Naive thymus-derived CD8-positive, alpha-beta T cell (primary cell): ENCODE measurements around the gene RASA3. TPM values are rescaled to one million over a fixed set of nuclear protein-coding genes. Genes with fewer than 3 reads are reported as not detected.
A peak's percentile ranks its signal among the peaks of the same experiment; 100 is the strongest.
"Not testable (repeated sequence)": the region's sequence is repeated elsewhere in the genome, so short reads cannot be mapped to it uniquely, and the experiment has no call there.

Source experiments
- ATAC-seq, 2 donors: fragments of 150-1000 bp; cut with Tn5 transposase in 1 of 2; sonication (Bioruptor Pico), chemical (Tn5 transposase) in 1 of 2; 1 replicate in 1 of 2; 2 replicates in 1 of 2; pipeline ENCODE4 v1.10.0; 2021; ENCODE audit warnings: mild to moderate bottlenecking in 2 of 2, moderate library complexity in 2 of 2
- POLR2A ChIA-PET: fragments of 350-600 bp; sonication (Branson Sonifier 250); formaldehyde crosslinking; loops from one replicate; lab custom pipeline; 2021; ENCODE audit warnings: antibody characterized with exemption; lab: Charles Lee
- DNase-seq, 10 donors: peaks; one replicate each; pipeline versions ENCODE4 v3.0.0 to v3.0.0-alpha.2; 2020 to 2022
- H3K27ac Mint-ChIP-seq, 10 donors: one replicate each; pipeline ENCODE4 v1.8.0; 2020 to 2022; ENCODE audit warnings: mild to moderate bottlenecking in 10 of 10, mixed read lengths in 10 of 10, moderate library complexity in 4 of 10, inconsistent platforms in 1 of 10
- H3K27me3 Mint-ChIP-seq, 5 donors: one replicate each; pipeline ENCODE4 v1.8.0; 2021 to 2022; ENCODE audit warnings: mixed read lengths in 5 of 5
- H3K36me3 Mint-ChIP-seq, 3 donors: one replicate each; pipeline ENCODE4 v1.8.0; 2020 to 2022; ENCODE audit warnings: mixed read lengths in 3 of 3, mild to moderate bottlenecking in 2 of 3, inconsistent platforms in 1 of 3
- H3K4me1 Mint-ChIP-seq, 4 donors: one replicate each; pipeline ENCODE4 v1.8.0; 2021 to 2022; ENCODE audit warnings: mixed read lengths in 4 of 4
- H3K4me3 Mint-ChIP-seq, 10 donors: one replicate each; pipeline ENCODE4 v1.8.0; 2020 to 2022; ENCODE audit warnings: mild to moderate bottlenecking in 10 of 10, mixed read lengths in 10 of 10, moderate library complexity in 6 of 10, inconsistent platforms in 1 of 10
- H3K9me3 Mint-ChIP-seq, 9 donors: one replicate each; pipeline ENCODE4 v1.8.0; 2020 to 2022; ENCODE audit warnings: mixed read lengths in 9 of 9, mild to moderate bottlenecking in 3 of 9, inconsistent platforms in 1 of 9, moderate library complexity in 1 of 9
- polyA plus RNA-seq, 3 donors: library from polyadenylated mRNA; unstranded; fragments of 300-500 nt; fragmentation: Illumina TruSeq; gene quantifications; one replicate each; pipeline ENCODE4 v1.2.3, GENCODE V29; 2021
- total RNA-seq, 8 experiments: library from RNA in 2 of 8; stranded (reverse) in 2 of 8; gene quantifications; one replicate each; pipeline ENCODE4 v1.2.3 and lab custom pipeline; 2021 to 2026

Gene RASA3
- total and polyA plus RNA-seq, 5 experiments from 2014 or later, result 62.2 to 196 (median 169) TPM

DNA sequence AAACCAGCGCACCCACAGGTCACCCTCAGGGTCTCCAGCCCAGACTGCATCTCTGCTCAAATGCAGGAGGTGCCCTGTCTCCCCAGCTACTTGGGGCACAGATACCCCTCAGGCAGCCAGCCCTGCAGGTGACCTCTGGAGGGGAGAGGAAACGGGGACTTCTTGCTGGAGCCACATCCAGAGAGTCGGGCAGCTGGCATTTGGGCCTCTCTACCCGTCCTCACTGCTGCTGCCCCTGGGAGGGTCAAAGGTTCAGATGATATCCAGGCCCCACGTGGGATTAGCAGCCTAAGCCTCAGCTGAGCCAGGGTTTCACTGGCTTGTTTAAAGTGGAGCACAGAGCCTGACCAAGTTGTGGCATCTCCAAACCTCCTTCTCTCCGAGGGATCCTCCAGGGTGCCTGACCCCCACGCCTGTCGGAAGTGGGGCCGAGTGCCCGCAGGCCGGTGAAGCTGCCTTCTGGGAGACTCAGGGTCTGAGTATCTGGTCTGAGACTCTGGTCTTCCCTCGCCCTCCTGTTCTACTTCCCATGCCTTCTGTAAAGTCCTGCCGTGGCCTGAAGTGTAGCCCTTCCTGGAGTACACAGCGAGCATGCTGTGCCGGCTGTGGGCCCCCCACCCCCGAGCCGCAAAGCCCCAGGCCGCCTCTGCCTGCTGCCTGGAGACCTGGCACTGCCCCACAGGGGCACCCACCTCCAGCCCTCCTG lies 2.1 kb downstream of the RASA3 start:
- peaks cover 11 to 24% (median 14%) of the 10 kb centered on the region in 3 donors for H3K36me3 Mint-ChIP-seq

DNA sequence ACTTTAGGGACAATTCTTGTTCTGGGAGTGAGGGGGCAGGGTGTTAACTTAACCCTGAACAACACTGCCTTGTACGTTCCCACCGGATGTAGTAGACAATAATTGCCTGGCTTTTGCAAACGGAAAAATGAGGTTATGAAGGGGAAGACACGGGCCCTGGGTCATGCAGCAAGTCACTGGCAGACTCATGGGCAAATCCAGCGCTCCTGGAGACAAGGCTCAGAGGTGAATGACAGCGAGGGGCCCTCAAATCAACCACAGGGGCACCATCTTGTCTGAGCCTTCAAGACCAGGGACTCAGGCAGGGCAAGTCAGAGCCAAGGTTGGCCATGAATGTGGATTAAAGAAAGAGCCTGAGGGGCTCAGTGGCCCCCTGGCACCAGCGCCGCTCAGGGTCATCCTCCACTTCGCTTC lies 2.8 kb downstream of the RASA3 start:
- POLR2A ChIA-PET, result interaction anchor here (1.1 to 13.0 kb wide), 17 partner anchors 8 to 97 kb away, joined by 3 to 207 read pairs (median 16); no protein-coding TSS in a partner anchor
- H3K36me3 Mint-ChIP-seq, result peaks cover 17 to 30% (median 17%) of the 10 kb centered on the region in 3 donors

More for the DNA sequence above, 2.1 kb downstream of the RASA3 start:
- peaks cover 49 to 74% (median 63%) of the 10 kb centered on the region in 4 donors for H3K4me1 Mint-ChIP-seq
- peak overlapping the region; percentile 94 to 100 (median 98) for H3K4me3 Mint-ChIP-seq
- no peak for ATAC-seq
- peaks cover 0 to 2% (median 0%) of the 10 kb centered on the region in 5 donors for H3K27me3 Mint-ChIP-seq
- POLR2A ChIA-PET, result interaction anchor here (1.1 to 13.0 kb wide), 20 partner anchors 9 to 97 kb away, joined by 3 to 207 read pairs (median 13); no protein-coding TSS in a partner anchor
- DNase-seq, result no peak
- peaks cover 0 to 3% (median 0%) of the 10 kb centered on the region in 9 donors for H3K9me3 Mint-ChIP-seq
- H3K27ac Mint-ChIP-seq, result peak overlapping the region; percentile 88 to 100 (median 98)

DNA sequence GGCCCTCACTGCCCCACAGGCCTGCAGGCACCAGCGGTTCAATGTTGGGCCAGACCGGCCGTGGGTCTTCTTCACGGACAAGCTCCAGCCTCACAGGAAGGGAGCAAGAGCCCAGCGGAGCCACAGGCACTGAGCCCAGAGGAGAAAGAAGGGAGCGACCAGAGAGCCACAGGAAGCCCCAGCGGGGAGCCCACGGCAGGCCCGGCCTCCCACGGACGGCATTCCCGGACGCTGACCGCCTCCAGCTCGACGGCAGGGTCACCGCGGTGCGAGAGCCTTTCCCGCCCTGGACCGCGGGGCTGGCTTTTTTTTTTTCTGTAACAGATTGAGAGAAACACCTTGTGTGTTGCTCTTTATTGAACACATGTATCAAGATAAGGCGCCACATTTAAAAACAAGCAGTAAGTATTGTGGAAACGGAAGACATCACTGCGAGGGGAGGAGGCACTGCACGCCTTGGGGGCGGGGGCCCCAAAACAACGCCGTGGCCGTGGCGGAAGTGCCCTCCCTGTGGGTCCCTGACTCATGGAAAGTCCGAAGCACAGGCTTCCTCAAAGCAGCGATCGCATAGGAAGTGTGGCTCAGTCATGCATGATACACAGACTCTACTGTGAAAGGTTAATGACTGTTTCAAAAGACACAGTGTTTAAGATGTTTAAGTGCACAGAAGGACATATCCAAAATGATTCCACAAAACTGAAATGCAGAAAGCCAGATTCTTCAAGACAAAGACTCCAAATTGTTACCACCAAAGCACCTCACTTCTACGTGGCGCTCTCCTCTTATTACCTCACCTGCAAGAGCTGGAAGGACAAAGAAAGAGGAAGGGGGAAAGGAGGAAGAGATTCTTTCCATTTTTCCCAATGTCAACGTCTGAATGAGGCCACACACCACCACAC lies 3.5 kb downstream of the RASA3 start:
- Mint-ChIP-seq H3K4me3 (peak overlapping the region; percentile 94 to 100 (median 98)), H3K4me1 (peaks cover 46 to 76% (median 63%) of the 10 kb centered on the region in 4 donors), H3K36me3 (peaks cover 17 to 32% (median 18%) of the 10 kb centered on the region in 3 donors), H3K27ac (peak overlapping the region; percentile 88 to 100 (median 98)), H3K9me3 (peaks cover 0 to 3% (median 0%) of the 10 kb centered on the region in 9 donors), H3K27me3 (peaks cover 0 to 2% (median 0%) of the 10 kb centered on the region in 5 donors)
- DNase-seq (peak; percentile 75 to 95 (median 84)), ATAC-seq (peak; percentile 41 to 53)
- POLR2A ChIA-PET, result interaction anchor here (1.1 to 13.0 kb wide), 17 partner anchors 7 to 98 kb away, joined by 3 to 207 read pairs (median 16); no protein-coding TSS in a partner anchor

More for the DNA sequence above, 2.8 kb downstream of the RASA3 start:
- H3K27ac Mint-ChIP-seq, result peak overlapping the region; percentile 88 to 100 (median 98)
- H3K9me3 Mint-ChIP-seq, result peaks cover 0 to 3% (median 0%) of the 10 kb centered on the region in 9 donors
- peak overlapping the region; percentile 94 to 100 (median 98) for H3K4me3 Mint-ChIP-seq
- peaks cover 0 to 2% (median 0%) of the 10 kb centered on the region in 5 donors for H3K27me3 Mint-ChIP-seq
- peaks cover 50 to 74% (median 63%) of the 10 kb centered on the region in 4 donors for H3K4me1 Mint-ChIP-seq
- DNase-seq (peak in 1 of 10 donors; percentile 36), ATAC-seq (peak in 1 of 2 donors; percentile 4)

DNA sequence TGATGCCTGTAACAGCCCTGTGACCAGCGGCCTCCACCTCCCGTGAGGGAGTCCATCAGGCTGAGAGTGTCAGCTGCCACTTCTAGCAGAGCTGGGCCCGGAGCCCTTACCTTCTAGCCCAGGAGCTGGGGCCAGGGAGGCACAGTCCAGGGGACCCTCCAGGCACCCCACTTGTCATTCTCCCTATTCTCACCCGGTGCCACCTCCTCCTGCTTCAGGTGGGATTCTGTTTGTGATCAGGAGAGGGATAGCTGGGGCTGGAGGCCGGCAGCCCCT lies 4.1 kb downstream of the RASA3 start:
- Mint-ChIP-seq H3K27me3 (peaks cover 0 to 2% (median 0%) of the 10 kb centered on the region in 5 donors), H3K4me1 (peaks cover 45 to 80% (median 64%) of the 10 kb centered on the region in 4 donors), H3K36me3 (peaks cover 17 to 34% (median 18%) of the 10 kb centered on the region in 3 donors), H3K27ac (peak overlapping the region; percentile 88 to 100 (median 96)), H3K4me3 (peak overlapping the region; percentile 94 to 100 (median 98)), H3K9me3 (peaks cover 0 to 3% (median 0%) of the 10 kb centered on the region in 9 donors)
- DNase-seq, result no peak
- POLR2A ChIA-PET, result interaction anchor here (1.1 to 13.0 kb wide), 12 partner anchors 9 to 99 kb away, joined by 3 to 207 read pairs (median 18); no protein-coding TSS in a partner anchor
- ATAC-seq, result no peak

DNA sequence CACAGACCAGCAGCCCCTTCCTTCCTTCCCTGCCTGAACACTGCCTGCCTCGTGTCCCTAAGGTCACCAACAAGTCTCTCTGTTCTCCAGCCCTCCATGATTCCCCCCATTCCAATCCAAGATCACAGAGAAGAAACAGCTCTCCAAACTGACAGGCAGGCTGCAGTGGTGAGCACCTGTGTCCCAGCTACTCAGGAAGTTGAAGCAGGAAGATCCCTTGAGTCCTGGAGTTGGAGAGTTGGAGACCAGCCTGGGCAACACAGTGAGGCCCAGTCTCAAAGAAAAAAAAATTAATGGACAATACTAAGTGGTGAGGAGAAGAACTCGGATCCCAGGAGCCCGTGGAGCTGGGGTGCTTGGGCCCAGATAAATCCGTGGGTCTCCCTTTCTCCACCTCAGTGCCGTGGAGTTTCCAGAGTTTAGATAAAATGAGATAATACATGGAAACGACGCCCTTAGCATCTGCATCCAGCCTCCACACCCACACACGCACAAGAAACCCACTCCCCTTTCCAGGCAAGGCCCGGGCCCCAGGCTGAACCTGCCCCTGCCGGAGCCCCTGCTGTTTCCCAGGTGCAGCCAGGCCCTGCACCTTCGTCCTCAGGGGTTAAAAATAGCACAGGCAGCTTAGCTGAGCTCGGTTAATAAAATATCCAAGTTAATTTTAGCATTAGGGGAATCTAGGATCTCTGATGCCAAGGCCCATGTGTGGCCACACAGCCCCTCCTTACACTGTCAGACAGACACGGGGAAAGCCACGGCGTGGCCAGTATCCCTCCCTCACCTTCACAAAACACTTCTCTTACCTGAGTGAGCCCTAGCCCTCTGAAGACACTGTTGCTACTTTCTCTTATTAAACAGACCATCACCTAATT lies 4.7 kb downstream of the RASA3 start:
- peaks cover 0 to 3% (median 0%) of the 10 kb centered on the region in 9 donors for H3K9me3 Mint-ChIP-seq
- H3K4me3 Mint-ChIP-seq, result peak overlapping the region; percentile 94 to 100 (median 98)

DNA sequence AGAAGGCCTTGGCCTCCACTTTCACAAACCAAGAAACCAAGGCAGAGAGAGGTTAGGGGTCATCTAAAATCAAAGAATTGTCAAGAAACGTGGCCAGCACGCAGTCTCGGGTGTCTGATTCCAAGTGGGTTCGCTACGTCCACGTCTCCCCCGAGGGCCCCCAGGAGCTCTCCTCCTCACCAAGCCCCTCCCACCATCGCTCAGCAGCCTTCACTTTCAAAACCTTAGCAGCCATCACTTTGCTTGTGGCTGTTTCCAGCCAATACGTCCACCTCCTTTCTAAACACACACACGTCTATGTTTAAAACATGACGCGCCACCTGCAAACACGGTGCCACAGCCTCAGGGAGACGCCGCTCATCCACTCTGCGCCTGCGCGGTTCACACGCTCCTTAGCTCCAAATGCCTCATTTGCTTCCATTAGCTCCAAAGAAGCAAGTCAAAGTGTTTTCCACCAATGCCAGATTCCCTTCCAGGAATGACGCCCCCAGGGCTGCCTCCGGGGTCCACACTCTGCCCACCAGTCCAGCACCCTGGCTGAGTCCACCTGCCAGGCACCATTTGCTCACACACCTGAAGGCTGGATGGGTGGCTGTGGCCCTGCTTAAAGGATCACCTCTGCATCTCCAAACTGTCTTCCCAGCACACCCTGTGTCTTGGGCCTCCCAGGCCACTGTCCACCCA lies 5.5 kb downstream of the RASA3 start:
- H3K27me3 Mint-ChIP-seq, result peaks cover 0 to 2% (median 0%) of the 10 kb centered on the region in 5 donors
- H3K9me3 Mint-ChIP-seq, result peaks cover 0 to 3% (median 0%) of the 10 kb centered on the region in 9 donors
- H3K27ac Mint-ChIP-seq, result peak overlapping the region; percentile 88 to 100 (median 97)
- H3K4me1 Mint-ChIP-seq, result peaks cover 51 to 90% (median 75%) of the 10 kb centered on the region in 4 donors
- H3K36me3 Mint-ChIP-seq, result peaks cover 17 to 38% (median 18%) of the 10 kb centered on the region in 3 donors
- ATAC-seq (no peak), DNase-seq (peak in 2 of 10 donors; percentile 21 to 59)
- POLR2A ChIA-PET, result interaction anchor here (1.3 to 13.0 kb wide), 8 partner anchors 8 to 95 kb away, joined by 4 to 207 read pairs (median 20); no protein-coding TSS in a partner anchor
- peak overlapping the region; percentile 94 to 100 (median 98) for H3K4me3 Mint-ChIP-seq

More for the DNA sequence above, 4.7 kb downstream of the RASA3 start:
- Mint-ChIP-seq H3K27ac (peak overlapping the region; percentile 88 to 100 (median 97)), H3K4me1 (peaks cover 49 to 85% (median 69%) of the 10 kb centered on the region in 4 donors), H3K27me3 (peaks cover 0 to 2% (median 0%) of the 10 kb centered on the region in 5 donors), H3K36me3 (peaks cover 17 to 38% (median 18%) of the 10 kb centered on the region in 3 donors)
- POLR2A ChIA-PET, result interaction anchor here (0.7 to 13.0 kb wide), 15 partner anchors 7 to 152 kb away, joined by 3 to 207 read pairs (median 16); no protein-coding TSS in a partner anchor
- peak in 1 of 10 donors; percentile 2 for DNase-seq
- ATAC-seq, result no peak

DNA sequence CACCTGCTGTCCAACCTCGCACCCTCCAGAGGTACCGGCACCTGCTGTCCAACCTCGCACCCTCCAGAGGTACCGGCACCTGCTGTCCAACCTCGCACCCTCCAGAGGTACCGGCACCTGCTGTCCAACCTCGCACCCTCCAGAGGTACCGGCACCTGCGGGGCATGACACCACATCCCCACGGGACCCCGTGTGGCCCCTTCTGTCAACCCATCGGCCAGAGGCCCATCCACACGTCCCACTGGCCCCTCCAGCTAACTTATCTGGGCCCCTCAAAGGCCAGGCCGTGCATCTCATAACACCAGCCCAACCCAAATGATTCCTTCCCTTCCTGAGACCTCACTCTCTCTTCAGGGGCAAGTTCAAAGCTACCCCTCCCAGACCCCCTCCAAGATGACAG lies 6.3 kb downstream of the RASA3 start:
- H3K4me3 Mint-ChIP-seq, result peak overlapping the region; percentile 94 to 100 (median 98)
- ATAC-seq, DNase-seq, H3K9me3 Mint-ChIP-seq, H3K27me3 Mint-ChIP-seq: not testable (repeated sequence)
- peak overlapping the region; percentile 88 to 100 (median 97) for H3K27ac Mint-ChIP-seq
- POLR2A ChIA-PET, result interaction anchor here (1.7 to 13.0 kb wide), 8 partner anchors 9 to 96 kb away, joined by 5 to 207 read pairs (median 20); no protein-coding TSS in a partner anchor
- H3K36me3 Mint-ChIP-seq, result peaks cover 11 to 35% (median 11%) of the 10 kb centered on the region in 3 donors
- peaks cover 52 to 92% (median 83%) of the 10 kb centered on the region in 4 donors for H3K4me1 Mint-ChIP-seq

DNA sequence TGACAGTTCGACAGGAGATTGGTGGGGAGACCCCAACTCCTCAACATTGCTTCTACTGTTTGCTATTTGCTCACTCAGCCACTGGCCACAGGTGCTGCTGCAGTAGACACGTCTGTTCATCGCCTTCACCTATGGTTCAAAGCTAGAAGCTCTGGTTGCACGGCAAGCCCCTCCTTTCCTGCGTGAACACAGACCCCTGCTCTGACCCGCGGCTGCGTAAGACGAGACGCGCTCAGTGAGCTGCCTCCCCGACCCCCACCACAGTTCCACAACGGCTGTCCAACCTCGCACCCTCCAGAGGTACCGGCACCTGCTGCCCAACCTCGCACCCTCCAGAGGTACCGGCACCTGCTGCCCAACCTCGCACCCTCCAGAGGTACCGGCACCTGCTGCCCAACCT lies 6.8 kb downstream of the RASA3 start:
- POLR2A ChIA-PET, result interaction anchor here (0.7 to 13.0 kb wide), 10 partner anchors 10 to 96 kb away, joined by 3 to 207 read pairs (median 11); no protein-coding TSS in a partner anchor
- Mint-ChIP-seq H3K36me3 (peaks cover 7 to 34% (median 12%) of the 10 kb centered on the region in 3 donors), H3K4me3 (peak overlapping the region in 9 of 10 donors; percentile 60 to 100 (median 87)), H3K27me3 (no peaks in the 10 kb centered on the region), H3K4me1 (peaks cover 55 to 92% (median 88%) of the 10 kb centered on the region in 4 donors), H3K27ac (peak overlapping the region; percentile 94 to 99 (median 97)), H3K9me3 (peaks cover 0 to 3% (median 0%) of the 10 kb centered on the region in 9 donors)
- DNase-seq (no peak), ATAC-seq (no peak)

DNA sequence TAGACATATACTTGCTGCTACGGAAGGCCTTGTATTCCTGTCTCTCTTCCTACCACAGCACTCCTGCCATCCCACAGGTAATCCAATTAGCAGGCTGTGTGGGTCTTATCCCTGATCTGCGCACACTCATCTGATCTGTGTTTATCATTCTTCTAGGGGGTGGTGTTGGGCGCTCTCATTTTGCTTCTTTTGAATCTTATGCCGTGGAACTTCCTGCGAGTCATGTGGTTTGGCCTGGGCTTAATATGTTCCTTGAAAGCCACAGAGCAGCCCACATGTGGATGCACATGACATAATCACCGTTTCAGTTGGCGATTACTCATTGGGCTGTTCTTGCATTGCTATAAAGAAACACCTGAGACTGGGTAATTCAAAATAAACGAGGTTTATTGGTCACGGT lies 7.5 kb downstream of the RASA3 start:
- H3K4me3 Mint-ChIP-seq, result peak overlapping the region; percentile 60 to 89 (median 84)
- no peaks in the 10 kb centered on the region for H3K27me3 Mint-ChIP-seq
- POLR2A ChIA-PET, result interaction anchor here (0.6 to 13.0 kb wide), 12 partner anchors 10 to 230 kb away, joined by 3 to 207 read pairs (median 8); no protein-coding TSS in a partner anchor
- ATAC-seq (peak; percentile 58 to 80), DNase-seq (peak in 9 of 10 donors; percentile 60 to 91 (median 77))
- H3K36me3 Mint-ChIP-seq, result peaks cover 7 to 36% (median 12%) of the 10 kb centered on the region in 3 donors
- H3K9me3 Mint-ChIP-seq, result peaks cover 0 to 3% (median 0%) of the 10 kb centered on the region in 9 donors
- H3K27ac Mint-ChIP-seq, result peak overlapping the region; percentile 94 to 99 (median 97)
- H3K4me1 Mint-ChIP-seq, result peaks cover 58 to 90% (median 89%) of the 10 kb centered on the region in 4 donors

DNA sequence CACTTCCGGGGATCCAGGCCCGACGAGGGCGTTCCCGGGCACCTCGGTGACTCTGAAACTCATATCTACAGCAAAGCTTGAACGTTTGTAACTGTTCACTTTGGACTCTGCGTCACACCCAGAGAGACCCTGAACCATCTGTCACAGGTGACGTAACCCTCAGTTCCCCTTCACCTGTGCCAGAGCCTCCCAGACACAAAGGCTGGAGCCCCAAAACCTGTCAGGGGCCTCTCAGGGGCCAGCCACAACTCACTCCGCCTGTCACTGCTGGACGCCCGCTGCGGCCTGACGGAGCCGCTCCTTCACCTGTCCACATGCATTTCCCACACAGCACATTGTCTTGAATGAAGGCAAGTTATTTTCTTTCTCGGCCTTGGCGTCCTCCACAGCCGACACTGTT lies 8.0 kb downstream of the RASA3 start:
- H3K4me3 Mint-ChIP-seq, result peak overlapping the region; percentile 60 to 89 (median 84)

More for the DNA sequence above, 8.0 kb downstream of the RASA3 start:
- Mint-ChIP-seq H3K36me3 (peaks cover 7 to 36% (median 12%) of the 10 kb centered on the region in 3 donors), H3K27ac (peak overlapping the region; percentile 94 to 99 (median 97)), H3K27me3 (no peaks in the 10 kb centered on the region), H3K9me3 (peaks cover 0 to 3% (median 0%) of the 10 kb centered on the region in 9 donors), H3K4me1 (peaks cover 55 to 86% (median 84%) of the 10 kb centered on the region in 4 donors)
- ATAC-seq, result no peak
- peak in 1 of 10 donors; percentile 50 for DNase-seq
- POLR2A ChIA-PET, result interaction anchor here (1.0 to 13.0 kb wide), 10 partner anchors 11 to 97 kb away, joined by 3 to 207 read pairs (median 11); no protein-coding TSS in a partner anchor
